CD14-positive monocyte (primary cell): Measurements from ENCODE around the gene PRCP. TPM values are rescaled to one million over a fixed set of nuclear protein-coding genes. Genes with fewer than 3 reads are reported as not detected.

ENCODE experiments used
- DNase-seq, 3 donors: peaks; one replicate each; pipeline ENCODE4 v3.0.0-alpha.2; 2011 to 2022
- H2AFZ ChIP-seq: 2 replicates; pipeline ENCODE4 v1.6.0; 2012; ENCODE audit warnings: mild to moderate bottlenecking, low read depth, low read length, inconsistent platforms; ENCODE audit not compliant: insufficient read depth, poor library complexity, severe bottlenecking
- H3K27ac ChIP-seq, 2 donors: 1 replicate in 1 of 2; 2 replicates in 1 of 2; pipeline ENCODE4 v1.5.1; 2012 to 2013; ENCODE audit warnings: low read length in 2 of 2, control low read depth in 1 of 2, inconsistent platforms in 1 of 2, low read depth in 1 of 2, mild to moderate bottlenecking in 1 of 2
- H3K27me3 ChIP-seq, 2 donors: one replicate each; pipeline versions ENCODE4 v1.6.0 to v1.6.1; 2011 to 2013; ENCODE audit warnings: low read length in 2 of 2; ENCODE audit not compliant: control insufficient read depth in 2 of 2, insufficient read depth in 2 of 2
- H3K36me3 ChIP-seq, 2 donors: replicated peaks in 1 of 2; 1 replicate in 1 of 2; 2 replicates in 1 of 2; pipeline versions ENCODE4 v1.5.1 to v1.6.1; 2012 to 2013; ENCODE audit warnings: low read length in 2 of 2, control low read depth in 1 of 2, inconsistent platforms in 1 of 2, mild to moderate bottlenecking in 1 of 2; ENCODE audit not compliant: insufficient read depth in 2 of 2, control insufficient read depth in 1 of 2
- H3K4me1 ChIP-seq, 2 donors: 1 replicate in 1 of 2; 2 replicates in 1 of 2; pipeline versions ENCODE4 v1.5.1 to v1.6.1; 2012 to 2013; ENCODE audit warnings: low read length in 2 of 2, control low read depth in 1 of 2, inconsistent platforms in 1 of 2, mild to moderate bottlenecking in 1 of 2, moderate library complexity in 1 of 2; ENCODE audit not compliant: insufficient read depth in 2 of 2, control insufficient read depth in 1 of 2
- H3K4me2 ChIP-seq: replicated peaks from 2 replicates; pipeline ENCODE3; 2012; ENCODE audit warnings: low read length, moderate library complexity, mild to moderate bottlenecking; ENCODE audit not compliant: poor library complexity, severe bottlenecking; ENCODE audit errors: extremely low read depth
- H3K4me3 ChIP-seq, 3 experiments: fragments of 200-600 bp in 1 of 3; sonication (generic) in 1 of 3; replicated peaks in 1 of 3; 1 replicate in 2 of 3; 2 replicates in 1 of 3; pipeline ENCODE4 v1.5.1; 2011 to 2013; ENCODE audit warnings: low read length in 3 of 3, mild to moderate bottlenecking in 3 of 3, control low read depth in 2 of 3, low read depth in 2 of 3, inconsistent platforms in 1 of 3, moderate library complexity in 1 of 3
- H3K79me2 ChIP-seq: 2 replicates; pipeline ENCODE4 v1.6.0; 2012; ENCODE audit warnings: mild to moderate bottlenecking, control low read depth, inconsistent platforms, low read length, moderate library complexity; ENCODE audit not compliant: insufficient read depth
- H3K9ac ChIP-seq: 2 replicates; pipeline ENCODE4 v1.6.0; 2017; ENCODE audit warnings: low read length, mild to moderate bottlenecking; ENCODE audit not compliant: insufficient read depth, poor library complexity, severe bottlenecking
- H3K9me3 ChIP-seq, 2 donors: replicated peaks in 1 of 2; 1 replicate in 1 of 2; 2 replicates in 1 of 2; pipeline versions ENCODE4 v1.5.1 to v1.6.1; 2012 to 2013; ENCODE audit warnings: low read length in 2 of 2, control low read depth in 1 of 2; ENCODE audit not compliant: control insufficient read depth in 1 of 2, insufficient read depth in 1 of 2
- H4K20me1 ChIP-seq: 2 replicates; pipeline ENCODE4 v1.6.0; 2012; ENCODE audit warnings: mild to moderate bottlenecking, low read length, control low read depth, moderate library complexity; ENCODE audit not compliant: insufficient read depth
- H3K27ac Mint-ChIP-seq, 7 donors: one replicate each; pipeline ENCODE4 v1.8.0; 2020; ENCODE audit warnings: mild to moderate bottlenecking in 7 of 7, mixed read lengths in 7 of 7, moderate library complexity in 6 of 7, inconsistent platforms in 2 of 7
- H3K27me3 Mint-ChIP-seq, 3 donors: one replicate each; pipeline ENCODE4 v1.8.0; 2021 to 2022; ENCODE audit warnings: low read depth in 3 of 3, mild to moderate bottlenecking in 3 of 3, mixed read lengths in 3 of 3, moderate library complexity in 3 of 3, inconsistent platforms in 1 of 3
- H3K36me3 Mint-ChIP-seq, 2 donors: one replicate each; pipeline ENCODE4 v1.8.0; 2020; ENCODE audit warnings: mixed read lengths in 2 of 2, inconsistent platforms in 1 of 2, mild to moderate bottlenecking in 1 of 2
- H3K4me1 Mint-ChIP-seq: one replicate; pipeline ENCODE4 v1.8.0; 2020; ENCODE audit warnings: mild to moderate bottlenecking, mixed read lengths
- H3K4me3 Mint-ChIP-seq, 2 donors: one replicate each; pipeline ENCODE4 v1.8.0; 2020; ENCODE audit warnings: mild to moderate bottlenecking in 2 of 2, mixed read lengths in 2 of 2, moderate library complexity in 1 of 2
- H3K9me3 Mint-ChIP-seq, 7 donors: one replicate each; pipeline ENCODE4 v1.8.0; 2020 to 2022; ENCODE audit warnings: mixed read lengths in 7 of 7, mild to moderate bottlenecking in 6 of 7, moderate library complexity in 6 of 7, inconsistent platforms in 2 of 7
- WGBS: methylation state at CpG from one replicate; pipeline ENCODE4 v1.1.5; 2013; ENCODE audit warnings: missing lambda C conversion rate; ENCODE audit not compliant: insufficient coverage; 5-methylcytosine and 5-hydroxymethylcytosine counted together
- intact Hi-C, 2 donors: fragments of 100-400 bp; cut with micrococcal nuclease; formaldehyde crosslinking; loops; one replicate each; pipeline versions ENCODE4 v1.15.0 to v1.15.1; 2023
- polyA plus RNA-seq, 3 donors: library from polyadenylated mRNA; depleted of rRNA in 1 of 3; unstranded in 2 of 3; stranded (reverse) in 1 of 3; fragments of 300-500 nt in 2 of 3; fragments of >200 nt in 1 of 3; fragmentation: Illumina TruSeq in 2 of 3; gene quantifications; 1 replicate in 2 of 3; 2 replicates in 1 of 3; pipeline ENCODE4 v1.2.3, GENCODE V29; 2012 to 2021
- TF ChIP-seq, protein P1 (sequence below): fragments of 200-600 bp; IDR thresholded peaks from one replicate; pipeline ENCODE4 v1.8.0; 2022; ENCODE audit warnings: antibody characterized with exemption, mild to moderate bottlenecking

Gene PRCP
- polyA plus RNA-seq, 3 donors: 68.0 to 228 (median 186) TPM

DNA sequence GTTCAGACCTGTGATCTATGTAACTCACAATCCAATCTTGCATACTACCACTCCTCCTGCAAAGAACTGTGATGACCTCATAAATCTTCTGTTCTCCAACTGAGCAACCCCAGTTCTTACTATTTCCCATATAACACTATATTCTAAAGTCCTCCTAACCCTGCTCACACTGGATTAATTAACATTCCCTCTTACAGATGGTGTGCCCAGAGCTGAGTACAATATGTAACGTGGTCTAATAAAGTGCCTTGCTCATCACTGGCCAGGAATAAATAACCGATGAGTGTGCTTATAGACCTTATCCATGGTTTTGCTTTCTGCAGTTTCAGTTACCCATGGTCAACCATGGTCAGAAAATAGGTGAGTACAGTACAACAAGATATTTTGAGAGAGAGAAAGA, 28.6 kb downstream of the PRCP start:
- TF ChIP-seq, protein P1, sequence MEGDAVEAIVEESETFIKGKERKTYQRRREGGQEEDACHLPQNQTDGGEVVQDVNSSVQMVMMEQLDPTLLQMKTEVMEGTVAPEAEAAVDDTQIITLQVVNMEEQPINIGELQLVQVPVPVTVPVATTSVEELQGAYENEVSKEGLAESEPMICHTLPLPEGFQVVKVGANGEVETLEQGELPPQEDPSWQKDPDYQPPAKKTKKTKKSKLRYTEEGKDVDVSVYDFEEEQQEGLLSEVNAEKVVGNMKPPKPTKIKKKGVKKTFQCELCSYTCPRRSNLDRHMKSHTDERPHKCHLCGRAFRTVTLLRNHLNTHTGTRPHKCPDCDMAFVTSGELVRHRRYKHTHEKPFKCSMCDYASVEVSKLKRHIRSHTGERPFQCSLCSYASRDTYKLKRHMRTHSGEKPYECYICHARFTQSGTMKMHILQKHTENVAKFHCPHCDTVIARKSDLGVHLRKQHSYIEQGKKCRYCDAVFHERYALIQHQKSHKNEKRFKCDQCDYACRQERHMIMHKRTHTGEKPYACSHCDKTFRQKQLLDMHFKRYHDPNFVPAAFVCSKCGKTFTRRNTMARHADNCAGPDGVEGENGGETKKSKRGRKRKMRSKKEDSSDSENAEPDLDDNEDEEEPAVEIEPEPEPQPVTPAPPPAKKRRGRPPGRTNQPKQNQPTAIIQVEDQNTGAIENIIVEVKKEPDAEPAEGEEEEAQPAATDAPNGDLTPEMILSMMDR: no peak
- H3K36me3 Mint-ChIP-seq: peaks cover 2 to 5% of the 10 kb centered on the region in 2 donors
- intact Hi-C loops: no loop called here
- peaks cover 50% of the 10 kb centered on the region for H4K20me1 ChIP-seq
- no peak overlapping the region for H3K27ac Mint-ChIP-seq
- H3K4me2 ChIP-seq: no peak overlapping the region
- H3K36me3 ChIP-seq: peaks cover 0 to 4% of the 10 kb centered on the region in 2 donors
- H3K4me3 Mint-ChIP-seq: no peak overlapping the region
- H3K9me3 ChIP-seq: peaks cover 0 to 4% of the 10 kb centered on the region in 2 donors
- H3K27ac ChIP-seq: no peak overlapping the region
- H3K4me1 ChIP-seq: peaks cover 16 to 23% of the 10 kb centered on the region in 2 donors
- H3K9me3 Mint-ChIP-seq: peaks cover 0 to 4% (median 2%) of the 10 kb centered on the region in 7 donors
- 100% methylated on average over 2 of the region's 2 CpGs for WGBS
- H3K4me3 ChIP-seq: no peak overlapping the region
- no peak for DNase-seq
- H3K79me2 ChIP-seq: peaks cover 15% of the 10 kb centered on the region
- no peaks in the 10 kb centered on the region for H3K27me3 Mint-ChIP-seq
- no peaks in the 10 kb centered on the region for H3K27me3 ChIP-seq
- H3K9ac ChIP-seq: no peak overlapping the region
- peaks cover 25% of the 10 kb centered on the region for H3K4me1 Mint-ChIP-seq
- H2AFZ ChIP-seq: no peak overlapping the region

DNA sequence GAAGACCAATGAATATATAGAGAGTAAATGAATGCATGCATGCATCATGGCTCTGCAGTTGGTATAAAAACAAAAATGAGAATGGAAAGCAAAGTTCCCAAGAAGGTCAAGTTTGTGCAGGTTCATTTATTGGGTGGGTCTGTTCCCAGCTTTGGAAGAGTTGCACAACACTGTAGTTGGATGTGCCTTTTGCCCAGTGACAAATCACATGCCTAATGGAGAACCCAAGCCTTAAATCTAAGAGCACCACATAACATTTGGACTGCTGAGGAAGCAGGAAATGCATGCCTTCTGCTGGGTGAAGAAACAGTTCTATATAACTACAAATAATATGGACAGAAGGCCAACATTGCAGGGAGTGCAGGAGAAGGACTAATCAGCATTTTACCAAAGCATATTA, 30.6 kb downstream of the PRCP start:
- no peak overlapping the region for H3K4me3 ChIP-seq
- TF ChIP-seq, protein P1: no peak
- H3K27me3 ChIP-seq: no peaks in the 10 kb centered on the region
- H3K4me3 Mint-ChIP-seq: no peak overlapping the region
- no peak overlapping the region for H3K4me2 ChIP-seq
- H3K9ac ChIP-seq: no peak overlapping the region
- H3K36me3 ChIP-seq: no peaks in the 10 kb centered on the region
- H3K27ac Mint-ChIP-seq: peak overlapping the region in 2 of 7 donors; percentile 49 to 54
- H3K4me1 Mint-ChIP-seq: peaks cover 27% of the 10 kb centered on the region
- H4K20me1 ChIP-seq: peaks cover 57% of the 10 kb centered on the region
- peak overlapping the region in 1 of 2 donors; percentile 3 for H3K27ac ChIP-seq
- intact Hi-C loops: loop anchor here (5.0 to 10.0 kb wide), 3 partner anchors 33 to 205 kb away; partner anchors contain the start of genes DDIAS (in 1 of the 2), PRCP (in 1 of the 2) and RAB30 (in 1 of the 2)
- peaks cover 18 to 27% of the 10 kb centered on the region in 2 donors for H3K4me1 ChIP-seq
- H3K9me3 Mint-ChIP-seq: no peaks in the 10 kb centered on the region
- DNase-seq: no peak
- H3K27me3 Mint-ChIP-seq: no peaks in the 10 kb centered on the region
- H2AFZ ChIP-seq: no peak overlapping the region
- peaks cover 32% of the 10 kb centered on the region for H3K79me2 ChIP-seq
- H3K9me3 ChIP-seq: no peaks in the 10 kb centered on the region
- no peaks in the 10 kb centered on the region for H3K36me3 Mint-ChIP-seq
